SK-N-MC (cell line): Measurements from ENCODE around the gene DYNLT3.

Experiments
- EZH2 ChIP-seq: fragments of 200-600 bp; sonication (generic); IDR thresholded peaks from one replicate; pipeline ENCODE4 v1.6.1; 2017; ENCODE audit warnings: antibody characterized with exemption
- POLR2AphosphoS5 ChIP-seq: IDR thresholded peaks from 2 replicates; pipeline ENCODE4 v1.6.1; 2012; ENCODE audit warnings: mild to moderate bottlenecking, low read depth, low read length, borderline replicate concordance

GRCh38 chrX:37867536-37868153 is 20.3 kb upstream of the DYNLT3 start:
- TF ChIP-seq EZH2 = no peak
- no peak for TF ChIP-seq POLR2AphosphoS5
